Ecto neural progenitor cell (in vitro differentiated cells): ENCODE data around the gene THSD7A.

Experiments
- DNase-seq: peaks from one replicate; pipeline ENCODE4 v3.0.0-alpha.2; 2018; ENCODE audit warnings: low spot score

The THSD7A gene, protein sequence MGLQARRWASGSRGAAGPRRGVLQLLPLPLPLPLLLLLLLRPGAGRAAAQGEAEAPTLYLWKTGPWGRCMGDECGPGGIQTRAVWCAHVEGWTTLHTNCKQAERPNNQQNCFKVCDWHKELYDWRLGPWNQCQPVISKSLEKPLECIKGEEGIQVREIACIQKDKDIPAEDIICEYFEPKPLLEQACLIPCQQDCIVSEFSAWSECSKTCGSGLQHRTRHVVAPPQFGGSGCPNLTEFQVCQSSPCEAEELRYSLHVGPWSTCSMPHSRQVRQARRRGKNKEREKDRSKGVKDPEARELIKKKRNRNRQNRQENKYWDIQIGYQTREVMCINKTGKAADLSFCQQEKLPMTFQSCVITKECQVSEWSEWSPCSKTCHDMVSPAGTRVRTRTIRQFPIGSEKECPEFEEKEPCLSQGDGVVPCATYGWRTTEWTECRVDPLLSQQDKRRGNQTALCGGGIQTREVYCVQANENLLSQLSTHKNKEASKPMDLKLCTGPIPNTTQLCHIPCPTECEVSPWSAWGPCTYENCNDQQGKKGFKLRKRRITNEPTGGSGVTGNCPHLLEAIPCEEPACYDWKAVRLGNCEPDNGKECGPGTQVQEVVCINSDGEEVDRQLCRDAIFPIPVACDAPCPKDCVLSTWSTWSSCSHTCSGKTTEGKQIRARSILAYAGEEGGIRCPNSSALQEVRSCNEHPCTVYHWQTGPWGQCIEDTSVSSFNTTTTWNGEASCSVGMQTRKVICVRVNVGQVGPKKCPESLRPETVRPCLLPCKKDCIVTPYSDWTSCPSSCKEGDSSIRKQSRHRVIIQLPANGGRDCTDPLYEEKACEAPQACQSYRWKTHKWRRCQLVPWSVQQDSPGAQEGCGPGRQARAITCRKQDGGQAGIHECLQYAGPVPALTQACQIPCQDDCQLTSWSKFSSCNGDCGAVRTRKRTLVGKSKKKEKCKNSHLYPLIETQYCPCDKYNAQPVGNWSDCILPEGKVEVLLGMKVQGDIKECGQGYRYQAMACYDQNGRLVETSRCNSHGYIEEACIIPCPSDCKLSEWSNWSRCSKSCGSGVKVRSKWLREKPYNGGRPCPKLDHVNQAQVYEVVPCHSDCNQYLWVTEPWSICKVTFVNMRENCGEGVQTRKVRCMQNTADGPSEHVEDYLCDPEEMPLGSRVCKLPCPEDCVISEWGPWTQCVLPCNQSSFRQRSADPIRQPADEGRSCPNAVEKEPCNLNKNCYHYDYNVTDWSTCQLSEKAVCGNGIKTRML (N-terminal part only)

DNA sequence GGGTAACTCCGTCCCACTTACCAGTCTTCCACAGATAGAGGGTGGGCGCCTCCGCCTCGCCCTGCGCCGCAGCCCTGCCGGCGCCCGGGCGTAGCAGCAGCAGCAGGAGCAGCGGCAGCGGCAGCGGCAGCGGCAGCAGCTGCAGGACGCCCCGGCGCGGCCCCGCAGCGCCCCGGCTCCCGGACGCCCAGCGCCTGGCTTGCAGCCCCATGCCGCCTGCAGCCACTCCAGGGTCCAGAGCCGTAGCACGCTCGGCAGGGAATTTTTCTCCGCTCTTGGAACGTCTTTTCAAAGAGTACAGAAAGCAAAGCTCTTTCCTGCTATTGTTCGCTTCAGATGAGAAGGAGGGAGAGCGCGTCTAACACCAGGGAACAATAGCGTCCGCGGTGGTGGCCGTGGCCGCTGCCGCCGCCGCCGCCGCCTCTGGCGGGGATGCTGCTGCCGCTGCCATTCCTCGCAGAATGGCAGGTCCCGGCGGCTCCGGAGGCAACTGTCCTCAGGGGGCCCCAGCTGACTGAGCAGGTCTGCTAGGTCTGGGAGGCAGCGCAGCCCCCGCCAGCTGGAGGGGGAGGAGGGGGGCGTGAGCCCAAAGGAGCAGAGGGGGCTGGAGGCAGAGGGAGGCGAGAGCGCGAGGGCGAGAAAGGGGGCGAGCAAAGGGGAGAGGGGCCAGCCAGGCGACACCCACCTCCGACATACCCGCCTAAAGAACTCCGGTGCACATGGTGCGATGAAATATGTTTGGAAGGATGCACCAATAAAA lies at the start of gene THSD7A:
Gene THSD7A (minus strand): TSS at position 463 of the 760 bp plus-strand sequence. CDS start 252 bp downstream, at position 211.
- peak; percentile 80 for DNase-seq

DNA sequence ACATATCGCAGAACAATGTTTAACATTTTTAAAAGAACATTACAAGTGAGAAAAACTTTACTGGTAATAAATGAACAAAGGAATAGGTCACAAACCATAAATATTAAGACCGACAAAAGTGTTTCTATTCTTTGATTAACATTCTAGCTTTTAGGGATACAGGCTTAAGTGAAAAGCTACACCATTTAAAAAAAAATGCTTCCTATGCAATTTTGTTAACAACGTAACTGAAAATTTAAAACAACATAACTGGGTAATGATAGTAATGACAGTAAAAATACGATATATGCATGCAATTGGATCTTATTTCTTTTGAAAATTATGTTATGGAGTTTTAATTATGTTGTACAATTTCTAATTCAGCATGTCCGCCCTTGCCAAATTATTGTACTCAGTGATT lies 49.7 kb upstream of the THSD7A start:
- no peak for DNase-seq

DNA sequence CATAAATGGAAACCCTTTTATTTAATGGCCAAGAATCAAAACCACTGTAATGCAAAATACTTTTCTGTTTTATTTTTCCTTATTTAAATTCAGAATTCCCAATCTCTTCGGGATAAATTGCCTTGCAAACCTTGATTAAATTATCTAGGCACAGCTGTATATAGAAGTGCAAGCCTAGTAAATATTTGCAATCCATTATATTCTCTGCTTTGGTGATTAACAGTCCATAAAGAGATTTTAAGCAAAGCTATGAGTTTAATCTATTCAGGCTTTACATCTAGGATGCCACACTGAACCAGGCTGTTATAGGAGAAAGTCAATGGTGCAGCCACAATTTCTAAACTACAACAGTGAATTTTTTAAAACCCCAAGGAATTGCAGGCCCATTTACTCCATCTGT lies 43.6 kb upstream of the THSD7A start:
- no peak for DNase-seq

DNA sequence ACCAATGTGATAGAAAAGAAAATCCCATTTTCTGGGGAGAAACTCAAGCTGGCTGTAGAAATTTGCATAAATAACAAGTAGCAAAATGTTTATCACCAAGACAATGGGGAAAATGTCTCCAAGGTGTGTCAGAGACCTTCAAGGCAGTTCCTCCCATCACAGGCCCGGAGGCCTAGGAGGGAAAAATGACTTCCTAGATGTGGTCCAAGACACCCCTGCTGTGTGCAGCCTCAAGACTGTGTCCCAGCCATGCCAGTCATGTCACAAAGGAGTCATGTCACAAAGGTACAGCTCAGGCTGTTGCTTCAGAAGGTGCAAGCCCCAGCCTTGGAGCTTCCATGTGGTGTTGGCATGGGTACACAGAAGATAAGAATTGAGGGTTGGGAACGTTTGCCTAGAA lies 33.7 kb upstream of the THSD7A start:
- no peak for DNase-seq

DNA sequence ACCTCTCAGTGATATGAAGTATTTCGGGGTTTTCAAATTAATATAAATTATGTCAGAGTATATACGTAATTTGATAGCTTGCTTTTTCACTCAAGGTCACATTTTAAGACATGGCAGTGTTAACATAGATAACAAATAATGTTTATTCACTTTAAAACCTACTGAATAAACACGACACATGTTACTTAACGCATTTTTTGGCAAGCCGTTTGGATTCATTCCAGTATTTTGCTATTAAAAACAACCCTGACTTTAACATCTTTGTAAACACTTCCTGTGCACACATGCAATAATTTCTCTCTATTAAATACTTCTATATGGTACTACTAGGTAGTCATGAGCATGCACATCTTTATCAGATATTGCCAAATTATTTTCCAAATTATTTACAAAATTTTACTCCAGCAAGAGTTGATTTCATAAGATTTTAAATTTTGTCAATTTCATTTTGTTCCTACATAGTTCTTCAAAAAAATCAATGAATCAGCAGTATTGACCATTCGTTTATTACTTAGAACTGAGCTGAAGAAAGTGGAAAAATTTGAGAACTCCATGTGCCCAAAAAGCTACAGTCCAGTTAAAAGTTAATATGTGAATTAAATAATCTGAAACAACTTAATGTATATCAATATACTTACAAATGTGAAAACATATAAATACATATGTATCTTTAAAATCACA lies 26.8 kb upstream of the THSD7A start:
- no peak for DNase-seq

DNA sequence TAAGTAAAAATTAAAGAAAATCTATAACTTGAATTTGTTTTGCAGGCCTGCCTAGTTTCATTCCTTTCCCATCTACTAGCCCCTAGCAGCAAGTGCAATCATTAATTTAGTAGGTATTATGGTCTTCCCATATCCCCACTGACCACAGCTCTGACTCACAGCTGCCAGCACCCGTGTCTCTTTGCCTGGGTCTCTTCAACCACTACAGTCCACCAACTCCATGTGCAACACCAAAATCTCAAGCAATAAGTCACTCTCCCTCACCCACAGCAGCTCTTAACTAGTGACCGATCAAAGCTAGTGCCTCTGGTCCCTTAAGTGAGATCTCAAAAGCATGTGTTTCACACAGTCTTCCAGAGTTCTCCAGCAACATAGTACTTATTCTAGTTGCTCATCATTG lies 26.0 kb upstream of the THSD7A start:
- DNase-seq, result no peak

DNA sequence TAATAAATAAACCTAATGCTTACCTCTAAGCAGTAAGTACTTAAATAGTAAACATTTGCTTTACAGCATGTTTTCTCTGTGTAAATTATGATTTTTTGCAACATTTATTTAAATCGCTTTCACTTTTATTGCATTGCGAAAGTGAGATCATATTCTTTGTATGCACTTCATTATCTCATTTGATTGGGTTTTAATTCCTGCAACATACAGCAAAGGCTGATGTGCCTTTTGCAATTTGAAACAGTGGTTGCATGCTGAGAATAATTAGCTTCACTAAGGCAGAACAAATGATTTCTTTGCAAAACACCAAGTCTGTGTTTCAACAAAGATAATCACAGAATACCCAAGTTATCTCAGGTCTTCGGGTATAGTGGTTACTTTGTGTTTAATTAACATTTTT lies 16.3 kb upstream of the THSD7A start:
- no peak for DNase-seq

DNA sequence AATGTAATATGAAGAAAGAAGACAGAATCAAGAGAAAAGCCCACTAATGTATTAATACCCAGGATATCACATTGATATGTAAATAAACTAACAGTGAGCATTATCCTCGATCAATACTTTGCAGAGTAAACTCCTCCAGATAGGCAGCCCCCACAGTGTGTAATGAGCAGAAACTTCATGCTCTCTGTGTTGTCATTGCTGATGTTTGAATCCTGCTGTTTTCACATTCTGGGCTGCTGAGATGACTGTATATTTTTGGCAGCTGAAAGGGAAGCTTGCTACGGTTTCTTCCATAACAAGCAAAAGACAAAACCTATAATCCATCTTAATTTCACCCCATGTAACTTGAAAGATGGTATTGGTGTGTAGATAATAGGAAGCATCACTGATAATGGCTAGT lies 15.3 kb upstream of the THSD7A start:
- no peak for DNase-seq

DNA sequence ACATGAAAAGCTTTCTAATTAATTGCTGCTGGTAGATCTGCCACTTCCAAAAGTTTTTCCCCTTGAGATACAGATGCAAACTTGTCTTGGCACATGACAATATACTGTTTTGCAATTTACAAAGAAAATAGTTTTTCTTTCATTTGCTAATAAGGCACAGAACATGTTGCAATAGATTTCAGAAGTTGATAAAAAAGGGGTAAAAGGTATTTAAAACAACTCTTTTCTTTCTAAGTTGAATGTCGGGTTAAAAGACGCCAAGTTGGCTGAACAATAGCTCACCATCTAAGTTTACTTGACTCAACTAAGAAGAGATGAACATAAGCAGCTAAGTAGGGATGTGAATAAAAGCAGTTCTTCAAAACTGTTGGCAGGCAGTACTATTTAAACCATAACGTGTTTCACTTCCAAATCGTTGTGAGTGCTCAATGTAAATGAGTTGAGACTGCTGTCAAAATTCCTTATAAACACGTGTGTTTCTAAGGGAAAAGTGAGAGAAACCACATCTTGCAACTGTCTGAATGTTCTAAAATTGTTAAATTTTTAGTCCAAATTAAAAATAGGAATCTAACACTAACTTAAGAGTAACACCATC lies 14.5 kb upstream of the THSD7A start:
- DNase-seq, result no peak

DNA sequence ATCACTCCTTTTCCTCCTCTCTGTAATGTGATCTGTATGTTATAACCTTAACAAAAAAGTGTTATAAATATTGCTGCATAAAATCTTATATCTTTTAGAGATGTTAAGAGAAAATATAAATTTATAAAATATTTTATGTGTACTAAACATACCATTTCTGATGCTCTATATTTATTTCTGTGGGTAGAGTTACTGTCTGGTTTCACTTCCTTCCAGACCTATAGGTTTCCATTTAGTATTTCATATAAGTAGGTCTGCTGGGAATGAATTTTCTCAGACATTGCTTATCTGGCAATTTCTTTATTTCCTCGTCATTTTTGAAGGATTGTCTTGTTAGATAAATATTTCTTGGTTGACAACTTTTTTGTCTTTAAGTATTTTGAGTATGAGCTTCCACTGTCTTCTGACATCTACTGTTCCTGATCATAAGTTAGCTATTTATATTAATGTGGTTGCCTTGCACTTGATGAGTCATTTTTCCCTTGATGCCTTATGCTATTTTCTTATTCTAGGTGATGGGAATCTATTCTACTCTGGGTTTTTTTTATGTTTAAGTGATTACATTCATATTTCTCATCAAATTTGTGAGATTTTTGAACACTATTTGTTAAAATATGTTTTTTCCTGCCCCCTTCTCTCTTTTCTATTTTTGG lies 11.2 kb upstream of the THSD7A start:
- no peak for DNase-seq

DNA sequence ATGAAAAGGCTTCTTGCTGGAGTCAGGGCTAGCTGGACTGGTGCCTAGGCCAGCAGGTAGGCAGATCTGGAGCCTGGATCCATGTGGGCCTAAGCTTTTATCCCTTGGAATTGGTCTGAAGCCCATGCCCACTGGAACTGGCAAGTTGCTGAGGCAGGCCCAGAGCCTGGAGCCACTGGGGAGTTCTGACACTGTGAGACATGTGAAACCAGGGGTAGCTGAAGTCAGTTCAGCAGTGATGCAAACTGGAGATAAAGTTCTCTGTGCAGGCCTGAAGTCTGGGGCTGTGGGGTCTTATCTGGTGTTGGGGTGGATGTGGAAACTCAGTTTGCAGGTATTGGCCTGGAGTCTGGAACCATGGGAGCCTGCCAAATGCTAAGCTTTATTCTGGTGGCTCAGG lies 9.7 kb upstream of the THSD7A start:
- DNase-seq, result no peak

DNA sequence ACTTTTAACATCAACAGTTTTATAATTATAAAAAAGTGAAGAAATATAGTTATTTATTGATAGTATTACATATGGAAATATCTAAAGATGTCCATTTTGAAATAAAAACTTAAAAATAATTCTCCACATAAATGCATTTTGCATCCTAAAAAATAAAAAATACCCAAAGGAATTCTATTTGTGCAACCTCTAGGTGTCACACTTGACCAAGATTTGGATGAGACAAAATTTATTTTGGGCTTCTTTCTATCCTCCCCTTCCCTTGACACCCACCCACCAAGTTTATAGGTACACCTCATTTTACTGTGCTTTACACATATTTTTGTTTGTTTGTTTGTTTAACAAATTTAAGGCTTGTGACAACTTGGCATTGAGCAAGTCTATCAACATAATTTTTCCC lies 3.3 kb upstream of the THSD7A start:
- DNase-seq, result no peak

DNA sequence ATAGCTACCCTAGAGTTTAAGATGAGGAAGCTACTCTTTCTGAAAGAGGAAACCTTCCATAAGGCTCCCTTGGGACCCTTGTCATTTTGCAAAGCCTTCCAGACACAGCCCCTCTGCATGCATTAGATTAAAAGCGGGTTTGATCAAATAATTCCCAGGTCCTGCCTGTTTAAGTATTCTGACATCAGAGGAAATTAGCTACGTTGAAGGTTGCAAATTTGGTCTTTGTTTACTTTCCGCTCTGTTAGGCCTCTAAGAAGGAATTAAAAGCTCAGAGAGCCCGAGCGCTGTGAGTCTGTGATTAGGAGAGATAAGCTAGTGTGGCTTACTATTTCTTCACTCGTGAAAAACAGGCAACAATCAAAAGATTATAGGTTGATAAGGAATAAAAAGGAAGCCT lies 1.4 kb upstream of the THSD7A start:
- no peak for DNase-seq

DNA sequence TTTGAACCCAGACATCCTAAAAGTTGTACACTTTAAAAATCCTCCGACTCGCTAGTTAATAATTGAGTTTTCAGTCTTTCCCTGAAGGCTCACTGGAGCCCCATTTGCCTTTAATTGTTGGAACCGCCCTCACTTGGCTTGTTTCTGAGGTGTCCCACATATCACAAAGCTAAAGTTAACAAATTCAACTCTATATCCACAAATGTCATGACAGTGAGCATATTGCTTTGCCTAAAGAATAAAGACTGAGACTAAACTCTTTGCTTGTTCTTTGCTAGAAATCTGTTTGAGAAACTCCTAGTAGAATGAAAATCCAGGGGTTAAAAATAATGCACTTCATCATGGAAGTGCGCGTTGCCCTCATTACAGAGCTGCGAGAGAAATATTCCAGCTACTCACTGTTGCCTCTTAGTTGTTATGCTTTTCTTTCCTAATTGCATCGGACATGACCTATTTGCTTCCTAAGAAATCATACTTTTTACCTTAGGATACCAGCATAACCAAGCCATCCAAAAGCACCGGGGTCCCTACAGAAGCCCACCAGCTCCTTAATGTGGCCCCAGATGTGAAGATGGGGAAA lies 752 bp downstream of the THSD7A start:
- no peak for DNase-seq

DNA sequence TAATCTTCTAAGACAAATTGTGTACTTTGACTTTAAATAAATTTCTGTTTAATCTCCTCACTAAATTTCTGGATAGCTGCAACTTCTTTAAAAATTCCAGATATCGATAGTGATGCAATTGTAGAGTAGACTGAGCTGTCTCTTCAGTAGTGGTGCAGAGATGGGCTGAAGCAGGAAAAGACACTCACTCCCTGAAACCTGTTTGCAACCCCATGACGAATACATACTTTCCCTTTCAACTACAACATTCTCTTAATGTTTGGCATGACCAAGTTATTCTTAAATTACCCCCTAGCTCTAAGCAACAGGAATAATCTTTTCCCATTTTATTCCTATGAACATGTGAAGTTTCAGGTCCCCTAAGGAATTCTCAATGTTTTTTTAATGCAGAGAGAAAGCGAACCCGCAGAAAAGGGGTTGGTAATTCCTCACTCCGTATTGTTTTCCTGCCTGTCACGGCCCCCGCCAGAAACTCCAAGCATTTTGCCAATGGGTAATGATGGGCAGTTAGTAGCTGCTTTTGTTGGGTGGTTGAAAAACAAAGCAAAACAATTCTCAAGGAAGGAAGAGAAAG lies 1.3 kb downstream of the THSD7A start:
- DNase-seq, result no peak

DNA sequence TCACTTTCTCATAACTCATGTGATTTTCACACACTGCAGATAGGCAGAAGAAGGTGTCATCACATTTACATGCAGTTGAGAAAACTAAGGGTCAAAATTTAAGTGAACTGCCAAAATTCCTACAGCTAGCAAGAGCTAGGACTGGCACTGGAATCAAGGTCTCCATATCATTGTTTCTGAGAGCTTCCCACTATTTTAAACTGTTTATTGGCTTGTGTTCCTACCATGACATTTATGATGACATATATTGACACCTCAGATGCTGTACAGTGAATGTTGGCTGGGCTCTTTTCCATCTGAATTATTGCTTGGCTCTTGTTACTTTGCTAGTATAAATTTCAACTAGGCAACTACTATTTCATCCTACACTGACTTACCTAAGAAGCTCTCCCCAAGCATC lies 2.0 kb downstream of the THSD7A start:
- no peak for DNase-seq

DNA sequence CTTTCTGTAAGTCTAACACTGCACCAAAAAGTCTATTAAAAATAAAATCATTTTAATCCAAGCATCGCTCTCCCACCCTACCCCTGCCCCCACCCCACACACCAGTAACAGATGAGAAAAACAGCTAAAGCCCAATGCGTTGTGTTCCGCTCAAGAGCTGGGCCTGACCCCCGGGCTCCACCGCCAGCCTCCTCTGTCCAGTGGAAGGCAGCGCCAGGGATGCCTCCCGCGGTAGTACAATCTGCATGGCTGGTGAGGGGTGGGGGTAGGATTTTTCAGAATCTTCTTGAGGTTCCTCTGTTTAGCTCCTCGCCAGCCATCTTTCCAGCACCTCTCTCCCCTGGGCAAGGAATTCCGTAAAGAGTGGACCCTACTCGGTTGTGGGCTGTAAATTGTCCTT lies 12.1 kb downstream of the THSD7A start:
- DNase-seq, result no peak

DNA sequence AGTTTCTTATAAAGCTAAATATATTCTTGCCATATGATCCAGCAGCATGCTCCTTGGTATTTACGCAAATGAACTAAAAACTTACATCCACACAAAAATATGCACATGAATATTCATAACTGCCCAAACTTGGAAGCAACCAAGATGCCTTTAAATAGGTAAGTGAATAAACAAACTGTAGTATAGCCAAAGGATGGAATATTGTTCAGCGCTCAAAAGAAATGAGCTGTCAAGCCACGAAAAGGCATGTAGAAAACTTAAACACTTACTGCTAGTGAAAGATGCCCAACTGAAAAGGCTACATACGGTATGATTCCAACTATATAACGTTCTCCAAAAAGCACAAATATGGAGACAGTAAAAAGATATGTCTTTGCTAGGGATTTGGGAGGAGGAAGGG lies 12.7 kb downstream of the THSD7A start:
- DNase-seq, result no peak

DNA sequence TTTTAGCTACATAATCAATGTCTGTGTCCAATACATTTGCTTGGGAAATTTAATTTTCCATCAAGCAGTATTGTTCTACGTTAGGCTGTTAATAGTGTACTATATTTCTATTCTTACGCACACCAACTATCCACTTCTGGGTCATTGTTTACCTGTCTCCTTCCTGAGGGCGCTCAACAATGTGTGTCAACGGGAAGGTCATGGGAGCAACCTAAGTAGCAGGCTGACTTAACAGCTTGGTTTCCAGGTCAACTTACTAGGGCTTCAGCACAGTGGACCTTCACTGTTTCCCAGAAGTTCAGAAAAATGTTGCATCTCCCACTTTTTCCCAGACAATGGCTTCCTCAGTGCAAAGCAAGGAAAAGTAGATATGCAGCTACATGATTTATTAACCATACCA lies 13.7 kb downstream of the THSD7A start:
- DNase-seq, result no peak
